Esophagus (tissue), 2 donors: ENCODE data around the gene CYP17A1. TPM values are rescaled to one million over a fixed set of nuclear protein-coding genes. Genes with fewer than 3 reads are reported as not detected.
"Not testable (repeated sequence)": the region's sequence is repeated elsewhere in the genome, so short reads cannot be mapped to it uniquely, and the experiment has no call there.

Experiments used
- H3K27ac ChIP-seq, 2 donors: one replicate each; pipeline ENCODE4 v1.5.1; 2013; ENCODE audit warnings: low read depth in 2 of 2, mild to moderate bottlenecking in 2 of 2, inconsistent platforms in 1 of 2, low read length in 1 of 2, moderate library complexity in 1 of 2
- H3K27me3 ChIP-seq, 2 donors: one replicate each; pipeline ENCODE4 v1.6.1; 2013; ENCODE audit warnings: low read length in 2 of 2, control low read depth in 1 of 2, mild to moderate bottlenecking in 1 of 2; ENCODE audit not compliant: insufficient read depth in 2 of 2, control insufficient read depth in 1 of 2
- H3K36me3 ChIP-seq, 2 donors: one replicate each; pipeline ENCODE4 v1.6.1; 2013; ENCODE audit warnings: low read length in 1 of 2; ENCODE audit not compliant: control insufficient read depth in 2 of 2, insufficient read depth in 2 of 2
- H3K4me1 ChIP-seq, 2 donors: one replicate each; pipeline ENCODE4 v1.6.1; 2013; ENCODE audit warnings: low read length in 1 of 2; ENCODE audit not compliant: control insufficient read depth in 2 of 2, insufficient read depth in 2 of 2
- H3K4me3 ChIP-seq, 2 donors: one replicate each; pipeline ENCODE4 v1.5.1; 2013; ENCODE audit warnings: low read length in 2 of 2, mild to moderate bottlenecking in 2 of 2, low read depth in 1 of 2, moderate library complexity in 1 of 2
- H3K9me3 ChIP-seq, 2 donors: one replicate each; pipeline ENCODE4 v1.6.1; 2013; ENCODE audit warnings: mild to moderate bottlenecking in 2 of 2, low read depth in 1 of 2, low read length in 1 of 2, moderate library complexity in 1 of 2; ENCODE audit not compliant: control insufficient read depth in 2 of 2, insufficient read depth in 1 of 2
- WGBS, 2 donors: extraction: QIAGEN DNeasy Blood & Tissue Kit; methylation state at CpG; one replicate each; pipeline ENCODE4 v1.1.7; 2013; 5-methylcytosine and 5-hydroxymethylcytosine counted together
- polyA plus RNA-seq, 2 donors: library from polyadenylated mRNA; stranded (reverse); fragments of 200-250 nt; gene quantifications; one replicate each; pipeline ENCODE4 v1.2.3, GENCODE V29; 2013
- donor health status: healthy with polysubstance abuse.
- donor health status: Bipolar disorder and iron deficiency.

The CYP17A1 gene
- polyA plus RNA-seq, 2 donors = 0.71 TPM; not detected in 1

DNA sequence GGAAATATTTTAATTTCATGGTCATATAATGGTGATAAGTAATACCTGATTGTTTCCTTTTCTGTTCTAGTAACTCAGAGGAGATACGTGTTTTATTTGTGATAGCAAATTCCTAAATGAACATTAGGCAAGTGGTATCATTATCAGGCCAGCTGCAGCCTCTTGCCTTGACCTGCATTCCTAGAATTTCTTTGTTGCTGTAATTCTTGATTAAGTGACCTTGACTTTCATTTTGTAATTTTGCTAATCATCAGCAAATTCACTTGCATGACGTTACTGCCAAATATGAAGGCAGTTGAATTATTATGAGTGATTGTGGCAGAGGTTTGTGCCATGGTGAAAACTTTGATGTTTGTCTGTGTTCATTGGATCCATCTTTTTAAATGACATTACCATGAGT lies 26.4 kb upstream of the CYP17A1 start:
- Histone ChIP-seq H3K4me1 (no peaks in the 10 kb centered on the region), H3K4me3 (no peak overlapping the region), H3K27ac (no peak overlapping the region), H3K9me3 (no peaks in the 10 kb centered on the region), H3K27me3 (no peaks in the 10 kb centered on the region), H3K36me3 (peaks cover 0 to 4% of the 10 kb centered on the region in 2 donors)
- 71 to 80% methylated on average over 2 of the region's 2 CpGs for WGBS, 2 donors

DNA sequence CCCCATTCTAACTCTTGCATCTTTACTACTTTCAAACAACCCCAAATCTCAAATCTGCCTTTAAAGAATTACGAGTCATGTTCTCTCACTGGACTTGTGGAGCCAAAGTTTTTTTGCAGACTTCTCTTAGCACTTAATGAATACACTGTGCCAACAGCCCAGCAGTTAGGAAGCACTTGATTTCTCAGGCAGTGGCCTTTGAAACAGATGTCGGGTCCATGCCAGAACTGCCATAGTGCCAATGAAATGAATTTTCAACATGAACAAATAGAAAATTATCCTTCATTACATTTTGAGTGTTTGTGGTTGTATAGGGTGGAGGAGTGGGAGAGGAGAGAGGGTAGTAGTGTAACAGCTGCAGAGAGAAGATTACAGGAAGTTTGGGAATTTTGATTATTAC lies 22.7 kb upstream of the CYP17A1 start:
- Histone ChIP-seq H3K4me3 (no peak overlapping the region), H3K27ac (no peak overlapping the region), H3K4me1 (no peaks in the 10 kb centered on the region), H3K27me3 (no peaks in the 10 kb centered on the region), H3K9me3 (no peaks in the 10 kb centered on the region), H3K36me3 (peaks cover 0 to 4% of the 10 kb centered on the region in 2 donors)
- WGBS, 2 donors = 80 to 84% methylated on average over 2 of the region's 2 CpGs

DNA sequence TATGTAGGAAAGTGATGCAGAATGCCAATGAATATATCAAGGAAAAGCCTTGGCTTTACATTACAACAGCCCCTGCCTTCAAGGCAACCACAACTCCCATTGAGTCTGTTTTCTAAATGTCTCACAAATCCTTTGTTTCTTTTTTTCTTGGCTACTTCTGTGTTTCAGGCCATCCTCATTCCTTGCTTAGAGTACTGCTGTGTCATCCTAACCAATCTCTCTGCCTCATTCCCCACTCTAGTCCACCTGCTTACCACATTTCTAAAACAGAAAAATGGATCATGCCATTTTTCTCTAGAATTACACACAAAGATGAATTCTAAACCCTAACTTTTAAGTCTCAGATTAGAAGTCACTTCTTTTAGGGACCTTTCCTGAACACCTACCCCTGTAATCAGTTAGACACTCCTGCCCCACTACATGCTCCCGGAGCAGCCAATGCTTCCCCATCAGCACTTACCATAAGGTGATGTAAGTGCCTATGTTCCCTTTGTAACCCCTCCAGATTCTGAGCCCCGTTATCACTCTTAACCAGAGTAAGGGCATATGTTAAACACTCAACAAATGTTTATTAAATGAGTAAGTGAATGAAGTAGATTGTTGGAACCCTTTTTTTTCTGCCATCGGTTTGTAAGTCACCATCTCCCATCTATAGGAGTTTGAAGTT lies 19.7 kb upstream of the CYP17A1 start:
- 88 to 91% methylated on average over 3 of the region's 3 CpGs for WGBS, 2 donors
- H3K27me3 ChIP-seq = no peaks in the 10 kb centered on the region
- H3K27ac ChIP-seq = no peak overlapping the region
- H3K4me3 ChIP-seq = no peak overlapping the region
- no peaks in the 10 kb centered on the region for H3K9me3 ChIP-seq
- H3K36me3 ChIP-seq = peaks cover 0 to 4% of the 10 kb centered on the region in 2 donors
- no peaks in the 10 kb centered on the region for H3K4me1 ChIP-seq

DNA sequence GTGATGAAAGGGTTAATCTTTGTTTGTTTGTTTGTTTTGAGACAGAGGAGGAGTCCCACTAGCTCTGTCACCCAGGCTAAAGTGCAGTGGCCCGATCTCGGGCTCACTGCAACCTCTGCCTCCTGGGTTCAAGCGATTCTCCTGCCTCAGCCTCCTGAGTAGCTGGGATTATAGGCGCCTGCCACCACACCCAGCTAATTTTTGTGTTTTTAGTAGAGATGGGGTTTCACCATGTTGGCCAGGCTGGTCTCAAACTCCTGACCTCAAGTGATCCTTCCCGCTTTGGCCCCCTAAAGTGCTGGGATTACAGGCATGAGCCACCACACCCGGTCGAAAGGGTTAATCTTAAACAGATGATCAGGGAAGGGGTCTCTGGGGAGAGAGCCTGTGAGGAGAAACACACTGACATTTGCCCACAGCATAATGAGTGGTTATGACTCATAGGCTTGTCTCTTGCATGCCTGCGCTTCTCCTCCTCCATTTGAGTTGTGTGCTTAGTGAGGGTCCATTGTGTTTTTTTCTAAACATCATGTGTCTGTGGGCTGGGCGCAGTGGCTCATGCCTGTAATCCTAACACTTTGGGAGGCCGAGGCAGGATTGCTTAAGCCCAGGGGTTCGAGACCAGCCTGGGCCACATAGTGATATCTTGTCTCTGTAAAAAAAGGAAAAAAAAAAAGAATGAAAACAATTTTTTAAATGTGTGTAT lies 18.7 kb upstream of the CYP17A1 start:
- 57 to 65% methylated on average over 10 to 11 of the region's 11 CpGs for WGBS, 2 donors
- H3K4me3 ChIP-seq, H3K27me3 ChIP-seq: not testable (repeated sequence)

DNA sequence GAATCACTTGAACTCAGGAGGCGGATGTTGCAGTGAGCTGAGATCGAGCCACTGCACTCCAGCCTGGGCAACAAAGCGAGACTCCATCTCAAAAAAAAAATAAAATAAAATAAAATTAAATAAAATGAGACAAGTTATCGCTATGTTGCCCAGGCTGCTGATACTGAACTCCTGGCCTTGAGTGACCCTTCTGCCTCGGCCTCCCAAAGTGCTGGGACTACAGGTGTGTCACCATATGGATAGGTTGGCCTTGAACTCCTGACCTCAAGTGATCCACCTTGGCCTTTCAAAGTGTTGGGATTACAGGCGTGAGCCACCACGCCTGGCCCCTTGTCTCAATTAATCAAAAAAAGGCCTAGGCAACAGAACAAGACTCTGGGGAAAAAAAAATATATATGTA lies 16.0 kb upstream of the CYP17A1 start:
- H3K27me3 ChIP-seq, H3K4me3 ChIP-seq, H3K4me1 ChIP-seq, H3K27ac ChIP-seq, H3K36me3 ChIP-seq, H3K9me3 ChIP-seq: not testable (repeated sequence)
- WGBS, 2 donors = 94 to 96% methylated on average over 7 of the region's 7 CpGs

More for the DNA sequence above, 18.7 kb upstream of the CYP17A1 start:
- H3K27ac ChIP-seq, H3K36me3 ChIP-seq, H3K4me1 ChIP-seq, H3K9me3 ChIP-seq: not testable (repeated sequence)

DNA sequence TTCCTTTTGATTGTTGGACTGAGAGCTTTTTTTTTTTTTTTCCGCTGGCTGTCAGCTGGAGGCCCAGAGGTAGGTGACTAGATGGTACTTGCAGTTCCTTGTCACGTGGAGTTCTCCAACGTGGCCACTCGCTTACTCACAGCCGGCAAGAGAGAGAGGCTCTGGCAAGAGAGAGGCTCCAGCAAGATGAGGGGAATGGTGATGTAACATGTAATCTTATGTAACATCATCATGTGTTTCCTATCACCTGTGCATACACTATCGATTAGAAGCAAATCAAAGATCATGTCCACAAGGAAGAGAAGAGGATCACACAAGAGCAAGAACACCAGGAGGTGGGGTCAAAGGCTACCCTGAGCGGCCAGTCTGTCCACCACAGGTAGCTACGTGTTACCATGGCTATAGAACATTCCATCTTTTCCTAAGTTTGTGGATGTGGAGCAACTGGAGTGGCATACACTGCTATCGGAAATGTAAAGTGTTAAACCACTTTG lies 12.9 kb upstream of the CYP17A1 start:
- Histone ChIP-seq H3K4me3 (no peak overlapping the region), H3K36me3 (peaks cover 0 to 2% of the 10 kb centered on the region in 2 donors), H3K27ac (no peak overlapping the region), H3K27me3 (no peaks in the 10 kb centered on the region), H3K9me3 (no peaks in the 10 kb centered on the region), H3K4me1 (no peaks in the 10 kb centered on the region)
- 74 to 82% methylated on average over 9 of the region's 9 CpGs for WGBS, 2 donors

DNA sequence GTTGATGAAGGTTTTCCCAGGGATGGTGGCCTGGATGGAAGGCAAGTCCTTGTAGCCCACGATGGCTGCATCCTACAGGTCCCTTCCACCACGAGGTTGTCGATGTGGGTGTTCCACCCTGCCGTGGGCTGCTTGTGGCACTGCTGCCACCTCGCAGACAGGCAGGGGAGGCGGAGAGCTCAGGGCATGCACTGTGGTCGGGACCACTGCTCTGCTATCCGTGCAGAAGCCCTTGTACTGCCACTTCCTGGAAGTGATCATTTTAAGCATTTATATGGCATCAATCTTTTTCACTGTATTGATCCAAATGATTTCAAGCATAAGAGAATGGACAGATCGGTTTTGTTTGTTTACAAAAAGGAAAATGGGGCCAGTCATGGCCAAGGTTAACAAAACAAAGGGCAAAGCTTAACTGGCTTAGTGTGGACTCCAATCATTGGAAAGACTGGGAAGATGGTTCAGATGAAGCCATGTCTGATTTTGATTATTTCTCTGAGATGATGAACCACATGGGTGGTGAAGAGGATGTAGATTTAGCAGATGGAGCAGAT lies 8.2 kb upstream of the CYP17A1 start:
- H3K9me3 ChIP-seq = no peaks in the 10 kb centered on the region
- WGBS, 2 donors = 81 to 89% methylated on average over 9 of the region's 9 CpGs
- H3K4me3 ChIP-seq = no peak overlapping the region
- no peaks in the 10 kb centered on the region for H3K27me3 ChIP-seq
- H3K36me3 ChIP-seq = peaks cover 0 to 2% of the 10 kb centered on the region in 2 donors
- H3K4me1 ChIP-seq = no peaks in the 10 kb centered on the region
- no peak overlapping the region for H3K27ac ChIP-seq

DNA sequence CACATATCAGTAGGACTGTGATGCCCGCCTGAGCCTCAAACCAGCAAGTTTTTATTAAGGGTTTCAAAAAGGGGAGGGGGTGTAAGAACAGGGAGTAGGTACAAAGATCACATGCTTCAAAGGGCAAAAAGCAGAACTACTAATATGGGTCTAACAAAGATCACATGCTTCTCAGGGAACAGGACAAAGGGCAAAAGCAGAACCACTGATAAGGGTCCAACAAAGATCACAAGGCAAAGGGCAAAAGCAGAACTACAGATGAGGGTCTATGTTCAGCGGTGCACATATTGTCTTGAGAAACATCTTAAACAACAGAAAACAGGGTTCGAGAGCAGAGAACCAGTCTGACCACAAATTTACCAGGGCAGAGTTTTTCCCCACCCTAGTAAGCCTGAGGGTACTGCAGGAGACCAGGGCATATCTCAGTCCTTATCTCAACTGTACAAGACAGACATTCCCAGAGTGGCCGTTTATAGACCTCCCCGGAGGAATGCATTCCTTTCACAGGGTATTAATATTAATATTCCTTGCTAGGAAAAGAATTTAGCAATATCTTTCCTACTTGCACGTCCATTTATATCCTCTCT lies 7.1 kb upstream of the CYP17A1 start:
- H3K9me3 ChIP-seq, H3K4me1 ChIP-seq, H3K4me3 ChIP-seq, H3K36me3 ChIP-seq, H3K27me3 ChIP-seq, H3K27ac ChIP-seq: not testable (repeated sequence)
- 88 to 90% methylated on average over 6 of the region's 6 CpGs for WGBS, 2 donors

DNA sequence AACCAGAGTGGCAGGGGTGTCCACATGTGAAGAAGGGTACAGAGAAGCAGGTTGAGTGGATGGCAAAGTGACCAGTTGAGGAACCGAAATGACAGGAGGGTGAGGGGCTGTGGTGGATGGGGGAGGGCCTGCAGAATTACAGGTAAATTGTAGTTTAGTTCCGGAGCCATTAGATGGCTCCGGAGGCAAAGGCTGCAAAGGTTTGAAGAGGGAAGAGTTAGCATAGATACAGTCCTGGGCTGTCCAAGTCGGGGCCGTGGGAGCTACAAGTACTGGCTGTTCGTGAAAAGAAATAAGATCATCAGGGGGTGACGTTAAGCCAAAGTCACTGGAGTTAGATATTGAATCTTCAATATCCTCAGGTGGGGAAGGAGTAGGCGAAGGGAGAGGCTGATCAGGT lies 5.9 kb upstream of the CYP17A1 start:
- WGBS, 2 donors = 60 to 67% methylated on average over 8 of the region's 8 CpGs
- H3K27me3 ChIP-seq, H3K9me3 ChIP-seq, H3K36me3 ChIP-seq, H3K4me1 ChIP-seq, H3K4me3 ChIP-seq, H3K27ac ChIP-seq: not testable (repeated sequence)
